Heart left ventricle (tissue), 16 donors: ENCODE measurements around the gene HS6ST1. TPM values are rescaled to one million over a fixed set of nuclear protein-coding genes. Genes with fewer than 3 reads are reported as not detected.

Experiments used
- ATAC-seq, 4 donors: fragments of 200-7000 bp; cut with Tn5 transposase; one replicate each; pipeline ENCODE4 v1.9.1; 2020 to 2022; ENCODE audit warnings: moderate library complexity in 4 of 4, mild to moderate bottlenecking in 3 of 4, moderate number of reproducible peaks in 1 of 4
- DNase-seq, 5 donors: peaks; one replicate each; pipeline ENCODE4 v3.0.0-alpha.2; 2020
- H3K27ac ChIP-seq, 12 donors: fragments of 200-600 bp; sonication (generic) in 4 of 12; one replicate each; pipeline versions ENCODE4 v1.5.0 to v1.8.0; 2016 to 2022; ENCODE audit warnings: mild to moderate bottlenecking in 2 of 12
- H3K27me3 ChIP-seq, 9 donors: fragments of 200-600 bp; sonication (generic) in 2 of 9; one replicate each; pipeline versions ENCODE4 v1.5.1 to v1.8.0; 2016 to 2022; ENCODE audit warnings: mild to moderate bottlenecking in 3 of 9
- H3K36me3 ChIP-seq, 9 donors: fragments of 200-600 bp; sonication (generic) in 2 of 9; one replicate each; pipeline versions ENCODE4 v1.5.0 to v1.8.0; 2018 to 2022; ENCODE audit warnings: mild to moderate bottlenecking in 2 of 9
- H3K4me1 ChIP-seq, 12 donors: fragments of 200-600 bp; sonication (generic) in 4 of 12; one replicate each; pipeline versions ENCODE4 v1.5.0 to v1.8.0; 2016 to 2022; ENCODE audit warnings: mild to moderate bottlenecking in 3 of 12
- H3K4me3 ChIP-seq, 12 donors: fragments of 200-600 bp; sonication (generic) in 4 of 12; one replicate each; pipeline versions ENCODE4 v1.5.0 to v1.8.0; 2017 to 2022; ENCODE audit warnings: mild to moderate bottlenecking in 9 of 12, moderate library complexity in 4 of 12
- H3K9me3 ChIP-seq, 12 donors: fragments of 200-600 bp; sonication (generic) in 4 of 12; one replicate each; pipeline versions ENCODE4 v1.5.0 to v1.8.0; 2016 to 2022; ENCODE audit warnings: mild to moderate bottlenecking in 1 of 12
- CTCF ChIP-seq, 12 donors: fragments of 200-600 bp; sonication (generic) in 4 of 12; IDR thresholded peaks; one replicate each; pipeline versions ENCODE4 v1.5.0 to v1.8.0; 2018 to 2022; ENCODE audit warnings: antibody characterized with exemption in 12 of 12, mild to moderate bottlenecking in 5 of 12
- POLR2A ChIP-seq, 2 donors: fragments of 450-650 bp; IDR thresholded peaks; one replicate each; pipeline ENCODE4 v1.6.1; 2017; ENCODE audit warnings: antibody characterized with exemption in 2 of 2, mild to moderate bottlenecking in 2 of 2, moderate library complexity in 2 of 2
- WGBS, 4 donors: extraction: QIAGEN DNeasy Blood & Tissue Kit in 2 of 4; methylation state at CpG; one replicate each; pipeline versions ENCODE4 v1.1.5 to v1.1.7; 2013 to 2018; 5-methylcytosine and 5-hydroxymethylcytosine counted together
- intact Hi-C, 10 donors: fragments of 100-400 bp; cut with DNase I; formaldehyde crosslinking; loops; one replicate each; pipeline versions ENCODE4 v1.11.1 to v1.14.2; 2022
- polyA plus RNA-seq, 2 donors: library from polyadenylated mRNA; stranded (reverse); fragments of 200-250 nt; gene quantifications; one replicate each; pipeline ENCODE4 v1.2.3, GENCODE V29; 2013
- total RNA-seq, 9 donors: library from RNA; depleted of rRNA in 2 of 9; stranded (reverse); fragments of >200 nt in 2 of 9; fragmentation: NEBNext Ultra II Directional in 3 of 9; extraction: Animal tissue kit (Norgen Biotek cat#: 25700) in 3 of 9; gene quantifications; one replicate each; pipeline versions ENCODE4 v1.1.0 to v1.2.4, GENCODE V29; 2016 to 2023
- donor health status: ischemic (EF 13 %, LVEDD 7.1; RV severe dilation, severe dysfunction).
- donor health status: healthy with polysubstance abuse.
- donor health status: DM: no; HTN: yes; CAD: no.
- donor health status: DM: no; HTN: no; CAD: no.
- donor health status: ischemic (EF 25% LVEDD 6.9; RV normal size, moderate dysfunction).
- donor health status: ischemic (EF 25% LVEDD 5.7; RV mildly dilated, moderate dysfunction).
- donor health status: healthy.
- donor health status: DM: yes; HTN: yes; CAD: no.
- donor health status: ischemic (EF 35%, LVEDD 5.7; RV mildly dilated, moderate dysfunction).
- donor health status: nonischemic (EF 11% LVEDD 7.7; RV severe dilation, severe dysfunction).
- donor health status: DM: yes; HTN: yes; CAD: no.
- donor health status: PGD.
- donor health status: ischemic (EF 29% LVEDD 5.4; RV normal size, mild dysfunction).
- donor health status: nonischemic (EF 23%, LVEDD 6.1; RV moderate dilation, normal function).

The HS6ST1 gene
- total and polyA plus RNA-seq, 11 donors = 15.6 to 87.3 (median 24.9) TPM

- Histone ChIP-seq H3K4me1 (peaks cover 0 to 7% (median 0%) of the 10 kb centered on the region in 12 donors), H3K27ac (no peak overlapping the region), H3K27me3 (no peaks in the 10 kb centered on the region), H3K9me3 (peaks cover 0 to 4% (median 0%) of the 10 kb centered on the region in 12 donors), H3K36me3 (peaks cover 0 to under 1% (median 0%) of the 10 kb centered on the region in 9 donors), H3K4me3 (no peak overlapping the region)
- intact Hi-C loops = no loop called here
- DNase-seq (no peak), ATAC-seq (no peak)
- TF ChIP-seq CTCF (IDR thresholded peaks at IDR 0.05) = no peak
- TF ChIP-seq POLR2A (IDR thresholded peaks at IDR 0.05) = no peak
- 93 to 94% (median 93%) methylated on average over 15 to 20 of the region's 20 CpGs for WGBS, 4 donors
Measured at GRCh38 chr2:128262315-128263253, 56.1 kb downstream of the HS6ST1 start.

- ATAC-seq (peak in 2 of 4 donors; percentile 11 to 17), DNase-seq (no peak)
- no peaks in the 10 kb centered on the region for H3K36me3 ChIP-seq
- peaks cover 0 to 7% (median 0%) of the 10 kb centered on the region in 12 donors for H3K4me1 ChIP-seq
- no peak overlapping the region for H3K4me3 ChIP-seq
- peak overlapping the region in 4 of 12 donors; percentile 21 to 55 (median 34) for H3K27ac ChIP-seq
- TF ChIP-seq CTCF (IDR thresholded peaks at IDR 0.05) (no peak), POLR2A (IDR thresholded peaks at IDR 0.05) (no peak)
- peaks cover 0 to 4% (median 0%) of the 10 kb centered on the region in 12 donors for H3K9me3 ChIP-seq
- H3K27me3 ChIP-seq = no peaks in the 10 kb centered on the region
- intact Hi-C loops = no loop called here
- WGBS, 4 donors = 81 to 89% (median 87%) methylated on average over 15 to 26 of the region's 26 CpGs
Measured at GRCh38 chr2:128261245-128262128, 57.2 kb downstream of the HS6ST1 start.

- Histone ChIP-seq H3K4me1 (peaks cover 0 to 7% (median 0%) of the 10 kb centered on the region in 12 donors), H3K4me3 (peak overlapping the region in 1 of 12 donors; percentile 3), H3K27ac (peak overlapping the region in 4 of 12 donors; percentile 21 to 55 (median 34)), H3K27me3 (no peaks in the 10 kb centered on the region), H3K9me3 (peaks cover 0 to 4% (median 0%) of the 10 kb centered on the region in 12 donors), H3K36me3 (no peaks in the 10 kb centered on the region)
- peak in 4 of 5 donors; percentile 46 to 60 (median 52) for DNase-seq
- peak; percentile 37 to 87 (median 86) for ATAC-seq
- 54 to 67% (median 61%) methylated on average over 13 to 24 of the region's 24 CpGs for WGBS, 4 donors
- intact Hi-C loops = no loop called here
- TF ChIP-seq CTCF (IDR thresholded peaks at IDR 0.05) (peak in 3 of 12 donors; percentile 11 to 33 (median 33)), POLR2A (IDR thresholded peaks at IDR 0.05) (no peak)
Measured at GRCh38 chr2:128260239-128261138, 58.2 kb downstream of the HS6ST1 start.
